Stimulated activated naive CD8-positive, alpha-beta T cell treated with anti-CD3 and anti-CD28 coated beads, Interleukin-15, Interleukin-2, amounts not matched to agents 100 U/mL and 50 U/mL, for 24 hours (primary cell): ENCODE measurements around the gene TBX1.

ENCODE experiments used
- ATAC-seq: fragments of 150-1000 bp; cut with Tn5 transposase; one replicate; pipeline ENCODE4 v1.10.0; 2021
- DNase-seq: peaks from one replicate; pipeline ENCODE4 v3.0.0; 2021

Gene TBX1

DNA sequence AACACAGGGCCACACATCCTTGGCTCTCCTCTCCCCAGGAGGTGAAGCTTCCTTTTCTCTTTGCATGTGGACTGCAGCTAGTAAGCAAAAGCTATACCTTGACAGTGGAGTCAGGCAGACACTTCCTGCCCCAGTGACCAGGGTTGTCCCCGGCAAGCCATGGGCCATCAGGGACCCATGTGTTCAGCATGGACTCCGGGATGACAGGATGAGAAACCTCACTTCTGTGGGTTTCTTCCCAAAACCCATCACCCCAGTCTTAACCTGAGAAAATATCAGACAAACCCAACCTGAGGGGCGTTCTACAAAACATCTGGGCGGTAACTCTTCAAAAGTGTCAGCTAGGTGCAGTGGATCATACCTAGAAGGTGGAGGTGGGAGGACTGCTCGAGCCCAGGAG is 53.9 kb downstream of the TBX1 start:
- ATAC-seq (no peak), DNase-seq (no peak)

- no peak for DNase-seq
- no peak for ATAC-seq
These were observed 54.7 kb downstream of the TBX1 start for GRCh38 chr22:19815093-19815822.

GRCh38 chr22:19815823-19816290 is 55.3 kb downstream of the TBX1 start:
- DNase-seq (no peak), ATAC-seq (no peak)

GRCh38 chr22:19816372-19817119 is 56.0 kb downstream of the TBX1 start:
- ATAC-seq (no peak), DNase-seq (no peak)
